SK-N-SH treated with all-trans-retinoic acid at 6 μM for 48 hours (cell line): ENCODE data around the gene FGG.

Experiments
- ATAC-seq: fragments of 200-7000 bp; cut with Tn5 transposase; 3 replicates; pipeline ENCODE4 v1.9.1; 2020; ENCODE audit warnings: mild to moderate bottlenecking, moderate library complexity
- ARNTL ChIP-seq: fragments of 450-650 bp; formaldehyde crosslinking; IDR thresholded peaks from 2 replicates; pipeline ENCODE4 v1.5.0; 2020; ENCODE audit warnings: low read depth, mild to moderate bottlenecking, moderate library complexity, borderline replicate concordance
- BACH2 ChIP-seq: fragments of 250-450 bp; sonication (Bioruptor Pico); IDR thresholded peaks from 2 replicates; pipeline ENCODE4 v1.9.0; 2021; ENCODE audit warnings: mild to moderate bottlenecking, borderline replicate concordance
- CSDC2 ChIP-seq: fragments of 250-450 bp; sonication (Bioruptor Pico); IDR thresholded peaks from 2 replicates; pipeline ENCODE4 v1.5.0; 2020; ENCODE audit warnings: mild to moderate bottlenecking, moderate library complexity
- GLIS3 ChIP-seq: fragments of 250-450 bp; sonication (Bioruptor Pico); IDR thresholded peaks from 2 replicates; pipeline ENCODE4 v1.5.0; 2020; ENCODE audit warnings: mild to moderate bottlenecking, moderate library complexity
- OSR1 ChIP-seq: fragments of 250-450 bp; sonication (Bioruptor Pico); IDR thresholded peaks from 2 replicates; pipeline ENCODE4 v1.8.0; 2022; ENCODE audit warnings: moderate library complexity, mild to moderate bottlenecking, inconsistent platforms
- RARB ChIP-seq: fragments of 250-450 bp; sonication (Bioruptor Pico); IDR thresholded peaks from 2 replicates; pipeline ENCODE4 v1.8.0; 2021; ENCODE audit warnings: mild to moderate bottlenecking, moderate library complexity
- SNAI2 ChIP-seq: fragments of 250-450 bp; sonication (Bioruptor Pico); IDR thresholded peaks from 2 replicates; pipeline ENCODE4 v1.5.0; 2020; ENCODE audit warnings: mild to moderate bottlenecking, moderate library complexity
- TCF4 ChIP-seq: fragments of 250-450 bp; sonication (Bioruptor Pico); IDR thresholded peaks from 2 replicates; pipeline ENCODE4 v1.8.0; 2021; ENCODE audit warnings: mild to moderate bottlenecking, moderate library complexity, borderline replicate concordance
- TOX ChIP-seq: fragments of 250-450 bp; sonication (Bioruptor Pico); IDR thresholded peaks from 2 replicates; pipeline ENCODE4 v1.8.0; 2021; ENCODE audit warnings: mild to moderate bottlenecking, moderate library complexity, borderline replicate concordance
- ZC3H10 ChIP-seq: fragments of 250-450 bp; sonication (Bioruptor Pico); IDR thresholded peaks from 2 replicates; pipeline ENCODE4 v1.5.1; 2021; ENCODE audit warnings: mild to moderate bottlenecking, moderate library complexity
- ZFP3 ChIP-seq: fragments of 250-450 bp; sonication (Bioruptor Pico); IDR thresholded peaks from 2 replicates; pipeline ENCODE4 v1.5.0; 2020; ENCODE audit warnings: mild to moderate bottlenecking, moderate library complexity
- ZFP30 ChIP-seq: fragments of 450-650 bp; formaldehyde crosslinking; IDR thresholded peaks from 2 replicates; pipeline ENCODE4 v1.5.0; 2022; ENCODE audit warnings: mild to moderate bottlenecking, moderate library complexity
- ZNF565 ChIP-seq: fragments of 450-650 bp; formaldehyde crosslinking; conservative IDR thresholded peaks from 2 replicates; pipeline ENCODE4 v1.5.0; 2020; ENCODE audit warnings: low read depth, mild to moderate bottlenecking, moderate library complexity
- ZNF70 ChIP-seq: fragments of 450-650 bp; formaldehyde crosslinking; IDR thresholded peaks from 2 replicates; pipeline ENCODE4 v1.5.0; 2020; ENCODE audit warnings: mild to moderate bottlenecking, moderate library complexity
- ZNF8 ChIP-seq: fragments of 450-650 bp; formaldehyde crosslinking; IDR thresholded peaks from 2 replicates; pipeline ENCODE4 v1.5.0; 2020; ENCODE audit warnings: mild to moderate bottlenecking, moderate library complexity
- TF ChIP-seq, protein P1 (sequence below): fragments of 250-450 bp; sonication (Bioruptor Pico); IDR thresholded peaks from 2 replicates; pipeline ENCODE4 v1.5.0; 2020; ENCODE audit warnings: mild to moderate bottlenecking, moderate library complexity
- TF ChIP-seq, protein P2 (sequence below): fragments of 250-450 bp; sonication (Bioruptor Pico); IDR thresholded peaks from 2 replicates; pipeline ENCODE4 v1.8.0; 2020; ENCODE audit warnings: mild to moderate bottlenecking, moderate library complexity, borderline replicate concordance
- TF ChIP-seq, protein P3 (sequence below): fragments of 250-450 bp; sonication (Bioruptor Pico); IDR thresholded peaks from 2 replicates; pipeline ENCODE4 v1.8.0; 2021; ENCODE audit warnings: low read depth, mild to moderate bottlenecking, moderate library complexity, borderline replicate concordance
- TF ChIP-seq, protein P4 (sequence below): fragments of 250-450 bp; sonication (Bioruptor Pico); IDR thresholded peaks from 2 replicates; pipeline ENCODE4 v1.5.1; 2021; ENCODE audit warnings: mild to moderate bottlenecking, moderate library complexity
- TF ChIP-seq, protein P5 (sequence below): fragments of 250-450 bp; sonication (Bioruptor Pico); IDR thresholded peaks from 2 replicates; pipeline ENCODE4 v1.5.1; 2020; ENCODE audit warnings: low read depth, mild to moderate bottlenecking, moderate library complexity

The FGG gene

DNA sequence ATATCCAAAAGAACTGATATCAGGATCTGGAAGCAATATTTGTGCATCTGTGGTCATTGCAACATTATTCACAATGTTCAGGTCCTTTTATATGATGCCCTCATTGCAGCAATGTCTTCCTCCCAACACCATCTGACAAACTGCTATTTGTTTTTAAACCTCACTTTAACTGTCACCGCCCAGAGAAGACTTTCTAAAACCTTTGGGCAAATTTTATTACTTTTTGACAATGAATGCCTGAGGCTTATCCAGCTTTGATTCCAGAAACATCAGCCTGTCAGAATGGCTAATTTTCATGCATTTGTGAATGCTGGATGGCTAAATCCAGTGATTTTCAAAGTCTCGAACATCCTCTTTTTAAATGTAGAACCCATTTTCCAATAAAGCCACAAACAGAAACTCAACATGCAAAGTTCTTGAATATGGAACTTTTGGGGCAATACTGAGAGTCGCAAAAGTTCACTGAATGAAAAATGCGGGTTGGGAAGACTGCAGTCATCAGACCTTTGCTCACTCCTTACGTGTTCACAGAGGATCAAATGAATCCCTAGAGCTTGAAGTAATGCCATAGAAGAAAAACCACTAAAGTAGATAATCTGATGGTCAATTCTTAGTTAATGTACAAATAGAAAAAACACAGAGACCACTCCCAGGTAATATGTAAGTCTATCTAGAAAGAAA lies 39.1 kb downstream of the FGG start:
- no peak for ATAC-seq

DNA sequence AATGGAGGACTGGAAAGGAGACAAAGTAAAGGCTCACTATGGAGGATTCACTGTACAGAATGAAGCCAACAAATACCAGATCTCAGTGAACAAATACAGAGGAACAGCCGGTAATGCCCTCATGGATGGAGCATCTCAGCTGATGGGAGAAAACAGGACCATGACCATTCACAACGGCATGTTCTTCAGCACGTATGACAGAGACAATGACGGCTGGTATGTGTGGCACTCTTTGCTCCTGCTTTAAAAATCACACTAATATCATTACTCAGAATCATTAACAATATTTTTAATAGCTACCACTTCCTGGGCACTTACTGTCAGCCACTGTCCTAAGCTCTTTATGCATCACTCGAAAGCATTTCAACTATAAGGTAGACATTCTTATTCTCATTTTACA lies 42.9 kb downstream of the FGG start:
- TF ChIP-seq CSDC2 (CRISPR knock-in tag): no peak
- no peak for TF ChIP-seq ZNF565 (CRISPR knock-in tag)
- TF ChIP-seq ZNF8 (CRISPR knock-in tag): no peak
- TF ChIP-seq ZFP30: no peak
- TF ChIP-seq, protein P1, sequence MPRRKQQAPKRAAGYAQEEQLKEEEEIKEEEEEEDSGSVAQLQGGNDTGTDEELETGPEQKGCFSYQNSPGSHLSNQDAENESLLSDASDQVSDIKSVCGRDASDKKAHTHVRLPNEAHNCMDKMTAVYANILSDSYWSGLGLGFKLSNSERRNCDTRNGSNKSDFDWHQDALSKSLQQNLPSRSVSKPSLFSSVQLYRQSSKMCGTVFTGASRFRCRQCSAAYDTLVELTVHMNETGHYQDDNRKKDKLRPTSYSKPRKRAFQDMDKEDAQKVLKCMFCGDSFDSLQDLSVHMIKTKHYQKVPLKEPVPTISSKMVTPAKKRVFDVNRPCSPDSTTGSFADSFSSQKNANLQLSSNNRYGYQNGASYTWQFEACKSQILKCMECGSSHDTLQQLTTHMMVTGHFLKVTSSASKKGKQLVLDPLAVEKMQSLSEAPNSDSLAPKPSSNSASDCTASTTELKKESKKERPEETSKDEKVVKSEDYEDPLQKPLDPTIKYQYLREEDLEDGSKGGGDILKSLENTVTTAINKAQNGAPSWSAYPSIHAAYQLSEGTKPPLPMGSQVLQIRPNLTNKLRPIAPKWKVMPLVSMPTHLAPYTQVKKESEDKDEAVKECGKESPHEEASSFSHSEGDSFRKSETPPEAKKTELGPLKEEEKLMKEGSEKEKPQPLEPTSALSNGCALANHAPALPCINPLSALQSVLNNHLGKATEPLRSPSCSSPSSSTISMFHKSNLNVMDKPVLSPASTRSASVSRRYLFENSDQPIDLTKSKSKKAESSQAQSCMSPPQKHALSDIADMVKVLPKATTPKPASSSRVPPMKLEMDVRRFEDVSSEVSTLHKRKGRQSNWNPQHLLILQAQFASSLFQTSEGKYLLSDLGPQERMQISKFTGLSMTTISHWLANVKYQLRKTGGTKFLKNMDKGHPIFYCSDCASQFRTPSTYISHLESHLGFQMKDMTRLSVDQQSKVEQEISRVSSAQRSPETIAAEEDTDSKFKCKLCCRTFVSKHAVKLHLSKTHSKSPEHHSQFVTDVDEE: no peak
- TF ChIP-seq ARNTL: no peak
- TF ChIP-seq, protein P2, sequence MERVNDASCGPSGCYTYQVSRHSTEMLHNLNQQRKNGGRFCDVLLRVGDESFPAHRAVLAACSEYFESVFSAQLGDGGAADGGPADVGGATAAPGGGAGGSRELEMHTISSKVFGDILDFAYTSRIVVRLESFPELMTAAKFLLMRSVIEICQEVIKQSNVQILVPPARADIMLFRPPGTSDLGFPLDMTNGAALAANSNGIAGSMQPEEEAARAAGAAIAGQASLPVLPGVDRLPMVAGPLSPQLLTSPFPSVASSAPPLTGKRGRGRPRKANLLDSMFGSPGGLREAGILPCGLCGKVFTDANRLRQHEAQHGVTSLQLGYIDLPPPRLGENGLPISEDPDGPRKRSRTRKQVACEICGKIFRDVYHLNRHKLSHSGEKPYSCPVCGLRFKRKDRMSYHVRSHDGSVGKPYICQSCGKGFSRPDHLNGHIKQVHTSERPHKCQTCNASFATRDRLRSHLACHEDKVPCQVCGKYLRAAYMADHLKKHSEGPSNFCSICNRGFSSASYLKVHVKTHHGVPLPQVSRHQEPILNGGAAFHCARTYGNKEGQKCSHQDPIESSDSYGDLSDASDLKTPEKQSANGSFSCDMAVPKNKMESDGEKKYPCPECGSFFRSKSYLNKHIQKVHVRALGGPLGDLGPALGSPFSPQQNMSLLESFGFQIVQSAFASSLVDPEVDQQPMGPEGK (CRISPR knock-in tag): no peak
- TF ChIP-seq TOX (CRISPR knock-in tag): no peak
- TF ChIP-seq, protein P3, sequence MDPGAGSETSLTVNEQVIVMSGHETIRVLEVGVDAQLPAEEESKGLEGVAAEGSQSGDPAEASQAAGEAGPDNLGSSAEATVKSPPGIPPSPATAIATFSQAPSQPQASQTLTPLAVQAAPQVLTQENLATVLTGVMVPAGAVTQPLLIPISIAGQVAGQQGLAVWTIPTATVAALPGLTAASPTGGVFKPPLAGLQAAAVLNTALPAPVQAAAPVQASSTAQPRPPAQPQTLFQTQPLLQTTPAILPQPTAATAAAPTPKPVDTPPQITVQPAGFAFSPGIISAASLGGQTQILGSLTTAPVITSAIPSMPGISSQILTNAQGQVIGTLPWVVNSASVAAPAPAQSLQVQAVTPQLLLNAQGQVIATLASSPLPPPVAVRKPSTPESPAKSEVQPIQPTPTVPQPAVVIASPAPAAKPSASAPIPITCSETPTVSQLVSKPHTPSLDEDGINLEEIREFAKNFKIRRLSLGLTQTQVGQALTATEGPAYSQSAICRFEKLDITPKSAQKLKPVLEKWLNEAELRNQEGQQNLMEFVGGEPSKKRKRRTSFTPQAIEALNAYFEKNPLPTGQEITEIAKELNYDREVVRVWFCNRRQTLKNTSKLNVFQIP (CRISPR knock-in tag): no peak
- no peak for TF ChIP-seq BACH2 (CRISPR knock-in tag)
- ATAC-seq: no peak

More for the DNA sequence above, 39.1 kb downstream of the FGG start:
- TF ChIP-seq ZC3H10 (CRISPR knock-in tag) (no peak), BACH2 (CRISPR knock-in tag) (no peak), OSR1 (CRISPR knock-in tag) (no peak), GLIS3 (CRISPR knock-in tag) (no peak), TOX (CRISPR knock-in tag) (no peak), RARB (CRISPR knock-in tag) (no peak), ZFP3 (CRISPR knock-in tag) (no peak), ZNF8 (CRISPR knock-in tag) (no peak), TCF4 (CRISPR knock-in tag) (no peak), ZNF565 (CRISPR knock-in tag) (no peak), CSDC2 (CRISPR knock-in tag) (no peak), SNAI2 (CRISPR knock-in tag) (no peak), ZNF70 (CRISPR knock-in tag) (no peak), ZFP30 (no peak)
- TF ChIP-seq, protein P4, sequence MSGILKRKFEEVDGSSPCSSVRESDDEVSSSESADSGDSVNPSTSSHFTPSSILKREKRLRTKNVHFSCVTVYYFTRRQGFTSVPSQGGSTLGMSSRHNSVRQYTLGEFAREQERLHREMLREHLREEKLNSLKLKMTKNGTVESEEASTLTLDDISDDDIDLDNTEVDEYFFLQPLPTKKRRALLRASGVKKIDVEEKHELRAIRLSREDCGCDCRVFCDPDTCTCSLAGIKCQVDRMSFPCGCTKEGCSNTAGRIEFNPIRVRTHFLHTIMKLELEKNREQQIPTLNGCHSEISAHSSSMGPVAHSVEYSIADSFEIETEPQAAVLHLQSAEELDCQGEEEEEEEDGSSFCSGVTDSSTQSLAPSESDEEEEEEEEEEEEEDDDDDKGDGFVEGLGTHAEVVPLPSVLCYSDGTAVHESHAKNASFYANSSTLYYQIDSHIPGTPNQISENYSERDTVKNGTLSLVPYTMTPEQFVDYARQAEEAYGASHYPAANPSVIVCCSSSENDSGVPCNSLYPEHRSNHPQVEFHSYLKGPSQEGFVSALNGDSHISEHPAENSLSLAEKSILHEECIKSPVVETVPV (CRISPR knock-in tag): no peak
- TF ChIP-seq, protein P2 (CRISPR knock-in tag): no peak
- TF ChIP-seq, protein P5, sequence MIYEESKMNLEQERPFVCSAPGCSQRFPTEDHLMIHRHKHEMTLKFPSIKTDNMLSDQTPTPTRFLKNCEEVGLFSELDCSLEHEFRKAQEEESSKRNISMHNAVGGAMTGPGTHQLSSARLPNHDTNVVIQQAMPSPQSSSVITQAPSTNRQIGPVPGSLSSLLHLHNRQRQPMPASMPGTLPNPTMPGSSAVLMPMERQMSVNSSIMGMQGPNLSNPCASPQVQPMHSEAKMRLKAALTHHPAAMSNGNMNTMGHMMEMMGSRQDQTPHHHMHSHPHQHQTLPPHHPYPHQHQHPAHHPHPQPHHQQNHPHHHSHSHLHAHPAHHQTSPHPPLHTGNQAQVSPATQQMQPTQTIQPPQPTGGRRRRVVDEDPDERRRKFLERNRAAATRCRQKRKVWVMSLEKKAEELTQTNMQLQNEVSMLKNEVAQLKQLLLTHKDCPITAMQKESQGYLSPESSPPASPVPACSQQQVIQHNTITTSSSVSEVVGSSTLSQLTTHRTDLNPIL (CRISPR knock-in tag): no peak
- TF ChIP-seq, protein P1: no peak
- TF ChIP-seq, all 23 proteins: peak for 0
